Stomach (tissue), 9 donors: ENCODE measurements around the gene F11R. TPM values are rescaled to one million over a fixed set of nuclear protein-coding genes. Genes with fewer than 3 reads are reported as not detected.
A peak's percentile ranks its signal among the peaks of the same experiment; 100 is the strongest.
"Not testable (repeated sequence)": the region's sequence is repeated elsewhere in the genome, so short reads cannot be mapped to it uniquely, and the experiment has no call there.

Experiments
- DNase-seq, 2 donors: peaks; one replicate each; pipeline versions ENCODE4 v3.0.0 to v3.0.0-alpha.2; 2013 to 2019
- H3K27ac ChIP-seq, 5 donors: fragments of 200-600 bp in 4 of 5; sonication (generic) in 4 of 5; one replicate each; pipeline ENCODE4 v1.5.1; 2013 to 2019; ENCODE audit warnings: mild to moderate bottlenecking in 1 of 5, moderate library complexity in 1 of 5
- H3K27me3 ChIP-seq, 3 donors: fragments of 200-600 bp; sonication (generic); one replicate each; pipeline ENCODE4 v1.5.1; 2017 to 2019; ENCODE audit warnings: mixed run types in 1 of 3
- H3K36me3 ChIP-seq, 4 donors: fragments of 200-600 bp; sonication (generic); 1 replicate in 3 of 4; 2 replicates in 1 of 4; pipeline ENCODE4 v1.5.1; 2016 to 2019
- H3K4me1 ChIP-seq, 4 donors: fragments of 200-600 bp; sonication (generic); one replicate each; pipeline ENCODE4 v1.5.1; 2016 to 2019
- H3K4me3 ChIP-seq, 4 donors: fragments of 200-600 bp; sonication (generic) in 3 of 4; one replicate each; pipeline ENCODE4 v1.5.1; 2016 to 2019; ENCODE audit warnings: mild to moderate bottlenecking in 1 of 4
- H3K9me3 ChIP-seq, 4 donors: fragments of 200-600 bp; sonication (generic); one replicate each; pipeline ENCODE4 v1.5.1; 2016 to 2019
- CTCF ChIP-seq, 7 experiments: fragments of 450-650 bp in 4 of 7; fragments of 200-600 bp in 3 of 7; sonication (generic) in 3 of 7; IDR thresholded peaks; one replicate each; pipeline ENCODE4 v1.5.1; 2016 to 2019; ENCODE audit warnings: antibody characterized with exemption in 7 of 7, control low read depth in 2 of 7, mild to moderate bottlenecking in 1 of 7
- EP300 ChIP-seq: sonication (generic); formaldehyde crosslinking; IDR thresholded peaks from one replicate; pipeline ENCODE4 v1.6.1; 2017; ENCODE audit warnings: antibody characterized with exemption
- POLR2A ChIP-seq, 4 donors: fragments of 450-650 bp; IDR thresholded peaks; one replicate each; pipeline ENCODE4 v1.6.1; 2016; ENCODE audit warnings: antibody characterized with exemption in 4 of 4, control low read depth in 2 of 4, mild to moderate bottlenecking in 1 of 4, moderate library complexity in 1 of 4
- POLR2AphosphoS5 ChIP-seq, 3 donors: sonication (generic); formaldehyde crosslinking; IDR thresholded peaks; one replicate each; pipeline ENCODE4 v1.6.1; 2016; ENCODE audit warnings: antibody characterized with exemption in 3 of 3
- WGBS, 5 donors: extraction: QIAGEN DNeasy Blood & Tissue Kit in 3 of 5; methylation state at CpG; one replicate each; pipeline versions ENCODE4 v1.1.5 to v1.1.7; 2013 to 2018; 5-methylcytosine and 5-hydroxymethylcytosine counted together
- intact Hi-C: fragments of 100-400 bp; cut with DNase I; formaldehyde crosslinking; loops from one replicate; pipeline ENCODE4 v1.15.1; 2023; ENCODE audit warnings: low total_unique reads
- polyA plus RNA-seq, 3 donors: library from polyadenylated mRNA; stranded (reverse); fragments of 200-250 nt; gene quantifications; one replicate each; pipeline ENCODE4 v1.2.3, GENCODE V29; 2013
- total RNA-seq, 5 donors: library from RNA; depleted of rRNA; stranded (reverse); fragments of >200 nt; gene quantifications; one replicate each; pipeline versions ENCODE4 v1.1.0 to v1.2.3, GENCODE V29; 2014 to 2016
- donor health status: healthy with polysubstance abuse.
- donor health status: Bipolar disorder and iron deficiency.
- donor health status: healthy.

Gene F11R
- total and polyA plus RNA-seq, 8 donors = 7.6 to 130 (median 25.0) TPM

- Histone ChIP-seq H3K27me3 (peaks cover 0 to 7% (median 0%) of the 10 kb centered on the region in 3 donors), H3K27ac (peak overlapping the region; percentile 22 to 89 (median 69)), H3K9me3 (no peaks in the 10 kb centered on the region), H3K4me3 (peak overlapping the region in 2 of 4 donors; percentile 64 to 73), H3K36me3 (no peaks in the 10 kb centered on the region), H3K4me1 (peaks cover 48 to 83% (median 61%) of the 10 kb centered on the region in 4 donors)
- TF ChIP-seq EP300 (no peak), POLR2AphosphoS5 (IDR thresholded peaks at IDR 0.05) (no peak), POLR2A (IDR thresholded peaks at IDR 0.05) (no peak), CTCF (IDR thresholded peaks at IDR 0.05) (no peak)
- peak in 1 of 2 donors; percentile 20 for DNase-seq
- intact Hi-C loops = no loop called here
- 64 to 72% (median 65%) methylated on average over 5 of the region's 5 CpGs for WGBS, 5 donors
These were observed 3.0 kb downstream of the F11R start for GRCh38 chr1:161017756-161018630.

GRCh38 chr1:161017181-161017580 lies 3.8 kb downstream of the F11R start:
- H3K9me3 ChIP-seq, H3K27me3 ChIP-seq, H3K36me3 ChIP-seq, intact Hi-C loops, DNase-seq: not testable (repeated sequence)
- WGBS, 5 donors = 56 to 68% (median 61%) methylated on average over 6 to 7 of the region's 7 CpGs
- Histone ChIP-seq H3K4me3 (peak overlapping the region in 1 of 4 donors; percentile 3), H3K4me1 (peaks cover 53 to 91% (median 65%) of the 10 kb centered on the region in 4 donors), H3K27ac (peak overlapping the region in 4 of 5 donors; percentile 22 to 89 (median 78))

GRCh38 chr1:161016683-161017082 lies 4.3 kb downstream of the F11R start:
- H3K9me3 ChIP-seq, H3K4me3 ChIP-seq, intact Hi-C loops, H3K36me3 ChIP-seq, H3K27me3 ChIP-seq: not testable (repeated sequence)
- DNase-seq = peak in 1 of 2 donors; percentile 31
- peak overlapping the region; percentile 22 to 89 (median 78) for H3K27ac ChIP-seq
- TF ChIP-seq POLR2AphosphoS5 (IDR thresholded peaks at IDR 0.05) = peak in 2 of 3 donors; percentile 36 to 50
- 16 to 40% (median 21%) methylated on average over 1 of the region's 1 CpG for WGBS, 5 donors
- peaks cover 53 to 95% (median 64%) of the 10 kb centered on the region in 4 donors for H3K4me1 ChIP-seq

GRCh38 chr1:161013488-161014230 lies 7.3 kb downstream of the F11R start:
- intact Hi-C loops = no loop called here
- Histone ChIP-seq H3K27ac (peak overlapping the region; percentile 72 to 95 (median 89)), H3K4me3 (peak overlapping the region; percentile 10 to 25 (median 15)), H3K27me3 (no peaks in the 10 kb centered on the region), H3K36me3 (no peaks in the 10 kb centered on the region), H3K4me1 (peaks cover 43 to 79% (median 50%) of the 10 kb centered on the region in 4 donors), H3K9me3 (no peaks in the 10 kb centered on the region)
- TF ChIP-seq POLR2A (IDR thresholded peaks at IDR 0.05) (no peak), POLR2AphosphoS5 (IDR thresholded peaks at IDR 0.05) (peak; percentile 51 to 91 (median 81)), CTCF (IDR thresholded peaks at IDR 0.05) (no peak), EP300 (peak; percentile 23)
- 6 to 20% (median 8%) methylated on average over 15 of the region's 15 CpGs for WGBS, 5 donors
- DNase-seq = peak; percentile 89 to 96

GRCh38 chr1:161013131-161013487 lies 7.8 kb downstream of the F11R start:
- Histone ChIP-seq H3K27ac (peak overlapping the region; percentile 72 to 95 (median 89)), H3K4me1 (peaks cover 38 to 75% (median 45%) of the 10 kb centered on the region in 4 donors), H3K27me3 (no peaks in the 10 kb centered on the region), H3K4me3 (peak overlapping the region in 3 of 4 donors; percentile 10 to 25 (median 14)), H3K36me3 (no peaks in the 10 kb centered on the region), H3K9me3 (no peaks in the 10 kb centered on the region)
- TF ChIP-seq POLR2A (IDR thresholded peaks at IDR 0.05) (no peak), CTCF (IDR thresholded peaks at IDR 0.05) (no peak), POLR2AphosphoS5 (IDR thresholded peaks at IDR 0.05) (no peak), EP300 (no peak)
- DNase-seq = no peak
- intact Hi-C loops = no loop called here
